IMR-90 (cell line): ENCODE data around the gene IPMK. TPM values are rescaled to one million over a fixed set of nuclear protein-coding genes. Genes with fewer than 3 reads are reported as not detected.

Experiments
- ATAC-seq: fragments of 200-7000 bp; cut with Tn5 transposase; 2 replicates; pipeline ENCODE4 v1.9.1; 2020; ENCODE audit warnings: low read depth, mild to moderate bottlenecking, moderate library complexity
- BruUV-seq: library from RNA; stranded (reverse); fragments of 400-500 nt; replicated peaks from 2 replicates; lab custom pipeline; 2021; lab: Mats Ljungman, UMichigan
- CTCF ChIA-PET: fragments of 300-600 bp; formaldehyde crosslinking; extraction: SDS; loops from one replicate; lab custom pipeline; 2021; ENCODE audit warnings: antibody characterized with exemption; lab: Yijun Ruan, JAX
- POLR2A ChIA-PET: fragments of 300-600 bp; sonication (Branson Sonifier 250); formaldehyde crosslinking; loops from one replicate; lab custom pipeline; 2022; ENCODE audit warnings: antibody characterized with exemption; ENCODE audit not compliant: unreplicated experiment; lab: Charles Lee
- DNase-seq: peaks from one replicate; pipeline ENCODE4 v3.0.0; 2013
- H2AFZ ChIP-seq: replicated peaks from 2 replicates; pipeline ENCODE3; 2013; ENCODE audit warnings: low read length, mild to moderate bottlenecking; ENCODE audit not compliant: poor library complexity
- H2AK5ac ChIP-seq: 2 replicates; pipeline ENCODE4 v1.6.1; 2013; ENCODE audit warnings: low read depth, low read length, inconsistent platforms
- H2AK9ac ChIP-seq: replicated peaks from 2 replicates; pipeline ENCODE3; 2013; ENCODE audit warnings: mild to moderate bottlenecking, low read depth, low read length, moderate library complexity; ENCODE audit not compliant: poor library complexity
- H2BK120ac ChIP-seq: 2 replicates; pipeline ENCODE4 v1.6.1; 2013; ENCODE audit warnings: low read depth, low read length, inconsistent platforms
- H2BK15ac ChIP-seq: 3 replicates; pipeline ENCODE4 v1.6.1; 2013; ENCODE audit warnings: low read depth, low read length, inconsistent platforms
- H2BK20ac ChIP-seq: 2 replicates; pipeline ENCODE4 v1.6.1; 2013; ENCODE audit warnings: low read depth, mild to moderate bottlenecking, inconsistent platforms, low read length, moderate library complexity
- H2BK5ac ChIP-seq: 2 replicates; pipeline ENCODE4 v1.6.1; 2013; ENCODE audit warnings: mild to moderate bottlenecking, low read depth, low read length, inconsistent platforms; ENCODE audit not compliant: poor library complexity, severe bottlenecking
- H3K14ac ChIP-seq: replicated peaks from 2 replicates; pipeline ENCODE4 v1.6.1; 2013; ENCODE audit warnings: low read depth, low read length, inconsistent platforms
- H3K18ac ChIP-seq: 2 replicates; pipeline ENCODE4 v1.6.1; 2013; ENCODE audit warnings: low read depth, low read length, control low read depth
- H3K23ac ChIP-seq: 2 replicates; pipeline ENCODE4 v1.6.1; 2013; ENCODE audit warnings: low read depth, low read length, inconsistent platforms
- H3K27ac ChIP-seq: 2 replicates; pipeline ENCODE4 v1.5.1; 2013; ENCODE audit warnings: mild to moderate bottlenecking, control low read depth, low read length; ENCODE audit not compliant: insufficient read depth
- H3K27me3 ChIP-seq: 2 replicates; pipeline ENCODE4 v1.6.1; 2013; ENCODE audit warnings: low read length; ENCODE audit not compliant: control insufficient read depth, insufficient read depth
- H3K36me3 ChIP-seq: 2 replicates; pipeline ENCODE4 v1.6.1; 2013; ENCODE audit warnings: low read length, mixed read lengths; ENCODE audit not compliant: control insufficient read depth, insufficient read depth
- H3K4ac ChIP-seq: 2 replicates; pipeline ENCODE4 v1.6.1; 2013; ENCODE audit warnings: low read depth, low read length, inconsistent platforms
- H3K4me1 ChIP-seq: 2 replicates; pipeline ENCODE4 v1.6.1; 2013; ENCODE audit warnings: low read length, mixed read lengths; ENCODE audit not compliant: control insufficient read depth, insufficient read depth
- H3K4me2 ChIP-seq: 2 replicates; pipeline ENCODE4 v1.6.1; 2013; ENCODE audit warnings: low read depth, mild to moderate bottlenecking, control low read depth, low read length, moderate library complexity
- H3K4me3 ChIP-seq: 2 replicates; pipeline ENCODE4 v1.5.1; 2013; ENCODE audit warnings: low read depth, mild to moderate bottlenecking, control low read depth, low read length, moderate library complexity; ENCODE audit not compliant: insufficient read depth
- H3K56ac ChIP-seq: 2 replicates; pipeline ENCODE4 v1.6.1; 2013; ENCODE audit warnings: low read length, inconsistent platforms; ENCODE audit not compliant: insufficient read depth; ENCODE audit errors: extremely low read depth
- H3K79me1 ChIP-seq, 2 experiments: 2 replicates each; pipeline ENCODE4 v1.6.1; 2013; ENCODE audit warnings: low read length in 2 of 2, inconsistent platforms in 1 of 2, low read depth in 1 of 2
- H3K9ac ChIP-seq: 2 replicates; pipeline ENCODE4 v1.6.1; 2013; ENCODE audit warnings: low read depth, low read length, control low read depth
- H3K9me1 ChIP-seq: 2 replicates; pipeline ENCODE4 v1.6.1; 2013; ENCODE audit warnings: low read length, inconsistent platforms; ENCODE audit not compliant: insufficient read depth
- H3K9me3 ChIP-seq: 2 replicates; pipeline ENCODE4 v1.6.1; 2013; ENCODE audit warnings: low read length; ENCODE audit not compliant: control insufficient read depth, insufficient read depth
- H4K20me1 ChIP-seq: 2 replicates; pipeline ENCODE4 v1.6.1; 2013; ENCODE audit warnings: low read length, inconsistent platforms; ENCODE audit not compliant: insufficient read depth
- H4K5ac ChIP-seq: 2 replicates; pipeline ENCODE4 v1.6.1; 2013; ENCODE audit warnings: mild to moderate bottlenecking, low read depth, low read length, control low read depth
- H4K8ac ChIP-seq, 2 experiments: 2 replicates each; pipeline ENCODE4 v1.6.1; 2013; ENCODE audit warnings: low read depth in 2 of 2, low read length in 2 of 2, control low read depth in 1 of 2, inconsistent platforms in 1 of 2
- H4K91ac ChIP-seq: 2 replicates; pipeline ENCODE4 v1.6.1; 2013; ENCODE audit warnings: low read depth, low read length, inconsistent platforms; ENCODE audit not compliant: insufficient read depth
- BHLHE40 ChIP-seq: fragments of 150-350 bp; IDR thresholded peaks from 2 replicates; pipeline ENCODE4 v1.6.1; 2016; ENCODE audit warnings: mild to moderate bottlenecking, low read depth, low read length
- CEBPB ChIP-seq: IDR thresholded peaks from 2 replicates; pipeline ENCODE4 v1.6.1; 2012; ENCODE audit warnings: low read depth, low read length, improper control_type of control experiment
- CHD1 ChIP-seq: IDR thresholded peaks from 2 replicates; pipeline ENCODE4 v1.6.1; 2012; ENCODE audit warnings: low read depth, low read length, improper control_type of control experiment
- CTCF ChIP-seq: conservative IDR thresholded peaks from 2 replicates; pipeline ENCODE4 v1.5.1; 2012; ENCODE audit warnings: mild to moderate bottlenecking, low read depth, low read length, improper control_type of control experiment
- ELK1 ChIP-seq: fragments of 150-350 bp; IDR thresholded peaks from 2 replicates; pipeline ENCODE4 v1.6.1; 2016; ENCODE audit warnings: low read depth, mild to moderate bottlenecking, low read length, moderate library complexity, borderline replicate concordance
- FOS ChIP-seq: fragments of 150-350 bp; IDR thresholded peaks from 2 replicates; pipeline ENCODE4 v1.6.1; 2016; ENCODE audit warnings: low read depth, low read length
- MAFK ChIP-seq: IDR thresholded peaks from 2 replicates; pipeline ENCODE4 v1.6.1; 2012; ENCODE audit warnings: low read depth, low read length, improper control_type of control experiment
- MAZ ChIP-seq: IDR thresholded peaks from 2 replicates; pipeline ENCODE4 v1.6.1; 2012; ENCODE audit warnings: low read depth, mild to moderate bottlenecking, low read length, improper control_type of control experiment, moderate library complexity, borderline replicate concordance
- MXI1 ChIP-seq: IDR thresholded peaks from 2 replicates; pipeline ENCODE4 v1.6.1; 2012; ENCODE audit warnings: low read depth, mild to moderate bottlenecking, low read length, moderate library complexity, borderline replicate concordance
- NFE2L2 ChIP-seq: fragments of 150-350 bp; IDR thresholded peaks from 2 replicates; pipeline ENCODE4 v1.6.1; 2016; ENCODE audit warnings: low read depth, mild to moderate bottlenecking, low read length
- POLR2A ChIP-seq: IDR thresholded peaks from 2 replicates; pipeline ENCODE4 v1.6.1; 2012; ENCODE audit warnings: mild to moderate bottlenecking, low read depth, low read length
- RAD21 ChIP-seq: IDR thresholded peaks from 2 replicates; pipeline ENCODE4 v1.6.1; 2012; ENCODE audit warnings: low read length, improper control_type of control experiment
- RCOR1 ChIP-seq: IDR thresholded peaks from 2 replicates; pipeline ENCODE4 v1.6.1; 2012; ENCODE audit warnings: mild to moderate bottlenecking, low read length, improper control_type of control experiment; ENCODE audit not compliant: insufficient replicate concordance
- RFX5 ChIP-seq: IDR thresholded peaks from 2 replicates; pipeline ENCODE4 v1.8.0; 2012; ENCODE audit warnings: low read depth, mild to moderate bottlenecking, low read length, moderate library complexity
- SMC3 ChIP-seq: fragments of 150-350 bp; IDR thresholded peaks from 2 replicates; pipeline ENCODE4 v1.6.1; 2016; ENCODE audit warnings: low read depth, mild to moderate bottlenecking, antibody characterized with exemption, low read length, moderate library complexity
- USF2 ChIP-seq: fragments of 150-350 bp; IDR thresholded peaks from 2 replicates; pipeline ENCODE4 v1.6.1; 2017; ENCODE audit warnings: mild to moderate bottlenecking, antibody characterized with exemption, low read length, low read depth
- dilution Hi-C: fragments of 300-500 bp; cut with HindIII; formaldehyde crosslinking; loops from one replicate; pipeline ENCODE4 v1.14.3; 2018; ENCODE audit warnings: low sequenced_read_pairs; ENCODE audit not compliant: unreplicated experiment
- in situ Hi-C: fragments of 300-500 bp; cut with MboI; formaldehyde crosslinking; loops from 3 replicates; pipeline ENCODE4 v1.14.3; 2019; ENCODE audit warnings: low sequenced_read_pairs, inconsistent platforms, mixed read lengths
- intact Hi-C: fragments of 100-400 bp; cut with micrococcal nuclease; formaldehyde crosslinking; loops from 2 replicates; pipeline ENCODE4 v1.10.0; 2022
- polyA plus RNA-seq, 3 experiments: library from polyadenylated mRNA; depleted of rRNA; stranded (reverse); fragments of >200 nt; gene quantifications; 2 replicates each; pipeline ENCODE4 v1.2.3, GENCODE V29; 2012; ENCODE audit warnings: low replicate concordance in 1 of 3
- total RNA-seq: library from RNA; depleted of rRNA; stranded (reverse); fragments of >200 nt; gene quantifications from 2 replicates; pipeline ENCODE4 v1.2.3, GENCODE V29; 2012

Gene IPMK
- total and polyA plus RNA-seq, 2 of the 4 experiments (the other 2 are of a cell fraction), result 0.89 to 2.0 TPM

DNA sequence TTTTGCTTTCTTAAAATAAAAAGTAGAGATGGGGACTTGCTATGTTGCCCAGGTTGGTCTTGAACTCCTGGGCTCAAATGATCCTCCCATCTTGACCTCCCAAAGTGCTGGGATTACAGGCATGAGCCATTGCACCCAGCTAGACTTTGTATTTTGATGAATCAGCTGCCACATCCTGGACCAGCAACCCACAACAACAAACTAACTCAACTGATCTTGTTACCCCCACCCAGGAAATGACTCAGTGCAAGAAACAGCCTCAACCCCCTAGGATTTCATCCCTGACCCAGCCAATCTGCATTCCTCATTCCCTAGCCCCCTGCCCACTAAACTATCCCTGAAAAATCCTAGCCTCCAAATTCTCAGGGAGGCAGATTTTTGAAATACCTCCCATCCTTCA, 123.8 kb downstream of the IPMK start:
- H3K4me2 ChIP-seq, result no peak overlapping the region
- ChIA-PET CTCF (interaction anchor here (0.6 to 1.1 kb wide), 2 partner anchors 9 to 1021 kb away, joined by 3 read pairs; no protein-coding TSS in a partner anchor), POLR2A (no interaction called here)
- H3K27me3 ChIP-seq, result no peaks in the 10 kb centered on the region
- ATAC-seq (no peak), DNase-seq (no peak)
- no peaks in the 10 kb centered on the region for H3K4me1 ChIP-seq
- intact Hi-C loops (no loop called here), in situ Hi-C loops (no loop called here), dilution Hi-C loops (no loop called here)
- H3K4me3 ChIP-seq, result no peak overlapping the region
- H4K91ac ChIP-seq, result no peak overlapping the region
- H3K9me1 ChIP-seq, result no peaks in the 10 kb centered on the region
- H2BK5ac ChIP-seq, result no peak overlapping the region
- no peak for TF ChIP-seq SMC3
- no peak for TF ChIP-seq CHD1
- TF ChIP-seq NFE2L2, result no peak
- TF ChIP-seq CTCF, result no peak
- no peak for TF ChIP-seq ELK1
- no peak for TF ChIP-seq CEBPB
- TF ChIP-seq POLR2A, result no peak
- no peak for TF ChIP-seq MAZ
- TF ChIP-seq RAD21, result no peak
- TF ChIP-seq USF2, result no peak
- no peak for TF ChIP-seq BHLHE40
- no peak for TF ChIP-seq MXI1
- no peak for TF ChIP-seq RCOR1
- TF ChIP-seq MAFK, result no peak
- TF ChIP-seq FOS, result no peak
- no peak for TF ChIP-seq RFX5
- no peak overlapping the region for H3K27ac ChIP-seq
- H3K9me3 ChIP-seq, result no peaks in the 10 kb centered on the region
- no TSS peak for BruUV-seq
- H3K36me3 ChIP-seq, result no peaks in the 10 kb centered on the region
- no peak overlapping the region for H4K8ac ChIP-seq
- no peak overlapping the region for H2BK120ac ChIP-seq
- no peak overlapping the region for H3K9ac ChIP-seq
- H4K20me1 ChIP-seq, result no peaks in the 10 kb centered on the region
- H2AFZ ChIP-seq, result no peak overlapping the region
- H2AK9ac ChIP-seq, result no peak overlapping the region
- H4K5ac ChIP-seq, result no peak overlapping the region
- H2BK20ac ChIP-seq, result no peak overlapping the region
- H3K56ac ChIP-seq, result no peak overlapping the region
- no peak overlapping the region for H2BK15ac ChIP-seq
- no peak overlapping the region for H3K14ac ChIP-seq
- H3K23ac ChIP-seq, result no peak overlapping the region
- H2AK5ac ChIP-seq, result no peak overlapping the region
- no peaks in the 10 kb centered on the region for H3K79me1 ChIP-seq
- no peak overlapping the region for H3K4ac ChIP-seq
- no peak overlapping the region for H3K18ac ChIP-seq
